ENCODE measurements around the gene FAM117A. TPM values are rescaled to one million over a fixed set of nuclear protein-coding genes. Genes with fewer than 3 reads are reported as not detected.

Gene FAM117A
- total RNA-seq, 2 experiments from 2014 or later: 19.7 to 23.0 TPM

DNA sequence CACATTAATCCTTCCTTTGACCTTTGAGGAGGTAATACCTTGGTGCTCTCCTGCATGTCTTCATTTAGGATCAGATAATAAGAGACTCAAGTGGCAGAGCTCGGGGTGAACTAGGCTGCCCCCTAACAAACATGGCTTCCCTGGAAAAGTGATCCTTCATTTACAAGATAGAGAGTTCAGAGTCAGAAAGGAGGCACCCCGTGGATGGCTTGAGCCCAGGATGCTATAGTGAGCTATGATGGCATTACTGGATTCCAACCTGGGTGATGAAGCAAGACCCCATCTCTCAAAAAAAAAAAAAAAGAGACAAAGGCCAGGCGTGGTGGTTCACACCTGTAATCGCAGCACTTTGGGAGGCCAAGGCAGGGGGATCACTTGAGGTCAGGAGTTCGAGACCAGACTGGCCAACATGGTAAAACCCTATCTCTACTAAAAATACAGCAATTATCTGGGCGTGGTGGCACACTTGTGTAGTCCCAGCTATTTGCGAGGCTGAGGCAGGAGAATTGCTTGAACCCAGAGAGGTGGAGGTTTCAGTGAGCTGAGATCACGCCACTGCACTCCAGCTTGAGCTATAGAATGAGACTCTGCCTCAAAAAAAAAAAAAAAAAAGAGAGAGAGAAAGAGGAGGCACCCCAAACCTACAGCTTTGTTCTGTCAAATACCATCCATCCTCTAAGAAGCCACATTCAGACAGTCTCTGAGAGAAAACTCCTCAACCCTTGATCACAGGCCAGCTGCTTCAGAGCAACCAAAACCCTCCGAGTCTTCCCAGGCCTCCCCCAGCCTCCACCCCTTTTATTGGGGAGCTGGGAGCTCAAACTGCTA is 7.4 kb downstream of the FAM117A start:
- TF ChIP-seq, protein P1, sequence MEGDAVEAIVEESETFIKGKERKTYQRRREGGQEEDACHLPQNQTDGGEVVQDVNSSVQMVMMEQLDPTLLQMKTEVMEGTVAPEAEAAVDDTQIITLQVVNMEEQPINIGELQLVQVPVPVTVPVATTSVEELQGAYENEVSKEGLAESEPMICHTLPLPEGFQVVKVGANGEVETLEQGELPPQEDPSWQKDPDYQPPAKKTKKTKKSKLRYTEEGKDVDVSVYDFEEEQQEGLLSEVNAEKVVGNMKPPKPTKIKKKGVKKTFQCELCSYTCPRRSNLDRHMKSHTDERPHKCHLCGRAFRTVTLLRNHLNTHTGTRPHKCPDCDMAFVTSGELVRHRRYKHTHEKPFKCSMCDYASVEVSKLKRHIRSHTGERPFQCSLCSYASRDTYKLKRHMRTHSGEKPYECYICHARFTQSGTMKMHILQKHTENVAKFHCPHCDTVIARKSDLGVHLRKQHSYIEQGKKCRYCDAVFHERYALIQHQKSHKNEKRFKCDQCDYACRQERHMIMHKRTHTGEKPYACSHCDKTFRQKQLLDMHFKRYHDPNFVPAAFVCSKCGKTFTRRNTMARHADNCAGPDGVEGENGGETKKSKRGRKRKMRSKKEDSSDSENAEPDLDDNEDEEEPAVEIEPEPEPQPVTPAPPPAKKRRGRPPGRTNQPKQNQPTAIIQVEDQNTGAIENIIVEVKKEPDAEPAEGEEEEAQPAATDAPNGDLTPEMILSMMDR (IDR thresholded peaks at IDR 0.05): no peak
- no peak for ATAC-seq
- intact Hi-C loops (cut with micrococcal nuclease): no loop called here
- ChIA-PET POLR2A (interaction anchor here (0.6 to 1.6 kb wide), 8 partner anchors 10 to 414 kb away, joined by 3 to 5 read pairs (median 4); partner anchors contain the start of genes KAT7 and SLC35B1), CTCF (interaction anchor here (0.6 to 2.6 kb wide), 8 partner anchors 8 to 187 kb away, joined by 3 to 9 read pairs (median 4); partner anchors contain the start of gene SLC35B1)
- Mint-ChIP-seq H3K36me3 (ENCODE audit: low read depth) (peaks cover 19% of the 10 kb centered on the region), H3K4me3 (no peak overlapping the region), H3K27me3 (no peaks in the 10 kb centered on the region), H3K9me3 (no peaks in the 10 kb centered on the region), H3K27ac (peak overlapping the region; percentile 71), H3K4me1 (ENCODE audit: low read depth) (peaks cover 81% of the 10 kb centered on the region)
- DNase-seq: no peak

DNA sequence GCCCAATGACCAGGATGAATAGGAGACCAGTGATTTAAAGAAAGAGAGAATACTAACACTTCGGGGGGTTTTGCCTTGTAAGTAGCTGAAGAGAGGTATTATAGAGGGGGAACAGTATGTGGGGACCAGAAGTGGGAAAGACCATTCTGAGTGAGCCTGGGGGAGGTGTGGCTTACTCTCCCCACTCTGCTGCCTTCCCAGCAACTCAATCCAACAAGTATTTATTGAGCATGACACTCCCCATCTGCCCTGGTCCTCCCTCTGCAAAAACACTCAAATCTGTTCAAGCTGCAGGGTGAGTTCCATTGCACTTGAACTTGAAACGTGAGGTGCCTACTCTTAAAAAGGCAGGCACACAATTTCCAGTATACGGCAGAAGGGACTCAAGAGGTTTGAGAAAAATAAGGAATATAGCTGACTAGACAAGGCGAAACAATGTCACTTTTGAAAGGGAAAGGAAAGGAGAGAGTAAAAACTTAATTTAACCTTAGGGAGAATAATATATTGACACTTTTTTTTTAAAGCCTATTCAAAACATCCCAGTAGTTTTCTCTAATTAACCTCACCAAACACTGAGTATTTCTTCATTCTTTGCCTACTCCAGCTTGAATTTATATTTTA is 8.2 kb downstream of the FAM117A start:
- Mint-ChIP-seq H3K4me1 (ENCODE audit: low read depth) (peaks cover 77% of the 10 kb centered on the region), H3K27me3 (no peaks in the 10 kb centered on the region), H3K36me3 (ENCODE audit: low read depth) (peaks cover 16% of the 10 kb centered on the region), H3K4me3 (no peak overlapping the region), H3K9me3 (no peaks in the 10 kb centered on the region), H3K27ac (peak overlapping the region; percentile 71)
- CTCF ChIA-PET: interaction anchor here (0.6 to 2.2 kb wide), 6 partner anchors 10 to 60 kb away, joined by 3 to 5 read pairs (median 4); partner anchors contain the start of gene SLC35B1
- intact Hi-C loops (cut with micrococcal nuclease): no loop called here
- TF ChIP-seq, protein P1 (IDR thresholded peaks at IDR 0.05): no peak
- no peak for ATAC-seq
- POLR2A ChIA-PET: interaction anchor here (1.0 to 1.5 kb wide), 3 partner anchors 9 to 60 kb away, joined by 3 to 5 read pairs (median 5); no protein-coding TSS in a partner anchor
- DNase-seq: no peak

DNA sequence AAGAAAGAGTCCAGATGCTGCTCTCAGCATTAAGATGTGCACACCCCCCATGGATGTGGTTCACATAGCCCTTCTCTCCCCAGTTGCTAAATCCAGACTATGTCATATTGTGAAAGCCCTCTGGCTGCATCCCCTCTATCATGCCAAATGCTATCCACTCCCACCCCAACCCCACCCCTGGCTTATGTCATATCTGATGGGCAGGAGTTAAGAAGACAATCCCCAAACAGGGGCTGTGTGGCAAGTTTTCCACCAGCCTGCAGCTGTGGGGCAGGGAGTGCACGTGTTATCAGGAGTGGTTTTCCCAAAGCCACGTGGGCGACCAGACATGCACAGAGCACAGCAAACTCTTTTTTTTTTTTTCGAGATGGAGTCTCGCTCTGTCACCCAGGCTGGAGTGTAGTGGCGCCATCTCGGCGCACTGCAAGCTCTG is 10.0 kb downstream of the FAM117A start:
- no peak overlapping the region for H3K4me3 Mint-ChIP-seq

DNA sequence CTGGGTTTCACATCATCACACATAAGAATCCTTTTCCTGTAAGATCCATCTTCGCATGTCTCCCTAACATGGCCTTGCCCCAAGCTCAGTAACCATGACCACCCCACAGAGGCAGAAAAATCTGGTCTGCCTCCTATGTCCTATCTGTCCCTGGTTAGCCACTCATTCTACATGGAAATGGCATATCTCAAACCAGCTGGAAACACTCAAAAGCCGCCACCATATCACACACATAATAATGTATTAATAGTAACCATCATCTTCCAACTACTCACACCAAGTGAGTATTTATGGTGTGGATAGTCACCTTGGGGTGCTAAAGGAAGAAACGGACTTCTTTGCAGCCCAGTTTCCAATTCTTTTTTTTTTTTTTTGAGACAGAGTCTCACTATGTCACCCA is 11.4 kb downstream of the FAM117A start:
- TF ChIP-seq, protein P1 (IDR thresholded peaks at IDR 0.05): no peak
- H3K27ac Mint-ChIP-seq: peak overlapping the region; percentile 34
- H3K27me3 Mint-ChIP-seq: no peaks in the 10 kb centered on the region
- peaks cover 78% of the 10 kb centered on the region for H3K4me1 Mint-ChIP-seq (ENCODE audit: low read depth)
- H3K9me3 Mint-ChIP-seq: no peaks in the 10 kb centered on the region
- ATAC-seq (no peak), DNase-seq (no peak)
- CTCF ChIA-PET: interaction anchor here (1.2 to 3.5 kb wide), 2 partner anchors 9 to 11 kb away, joined by 3 to 15 read pairs; partner anchors contain the start of gene FAM117A
- intact Hi-C loops (cut with micrococcal nuclease): no loop called here
- no peak overlapping the region for H3K4me3 Mint-ChIP-seq
- POLR2A ChIA-PET: interaction anchor here (0.8 to 2.0 kb wide), 5 partner anchors 10 to 51 kb away, joined by 3 to 12 read pairs (median 4); no protein-coding TSS in a partner anchor
- H3K36me3 Mint-ChIP-seq (ENCODE audit: low read depth): peaks cover 14% of the 10 kb centered on the region

More for the DNA sequence above, 10.0 kb downstream of the FAM117A start:
- Mint-ChIP-seq H3K4me1 (ENCODE audit: low read depth) (peaks cover 71% of the 10 kb centered on the region), H3K9me3 (no peaks in the 10 kb centered on the region), H3K27me3 (no peaks in the 10 kb centered on the region), H3K36me3 (ENCODE audit: low read depth) (peaks cover 17% of the 10 kb centered on the region), H3K27ac (peak overlapping the region; percentile 78)
- POLR2A ChIA-PET: interaction anchor here (0.7 to 1.5 kb wide), 2 partner anchors 35 to 39 kb away, joined by 5 read pairs; no protein-coding TSS in a partner anchor
- no peak for ATAC-seq
- intact Hi-C loops (cut with micrococcal nuclease): no loop called here
- DNase-seq: no peak
- CTCF ChIA-PET: interaction anchor here (3.5 kb wide), 1 partner anchor 9 kb away, joined by 15 read pairs; the partner anchor contains the start of gene FAM117A
- TF ChIP-seq, protein P1 (IDR thresholded peaks at IDR 0.05): no peak
